ENCODE data around the gene COMMD8. TPM values are rescaled to one million over a fixed set of nuclear protein-coding genes. Genes with fewer than 3 reads are reported as not detected.
A peak's percentile ranks its signal among the peaks of the same experiment; 100 is the strongest.

COMMD8 gene
- total and polyA plus RNA-seq, 10 of the 15 experiments (the other 5 are each of a cell fraction or from before 2014, with no cell fraction given), result 27.6 to 156 (median 48.4) TPM

DNA sequence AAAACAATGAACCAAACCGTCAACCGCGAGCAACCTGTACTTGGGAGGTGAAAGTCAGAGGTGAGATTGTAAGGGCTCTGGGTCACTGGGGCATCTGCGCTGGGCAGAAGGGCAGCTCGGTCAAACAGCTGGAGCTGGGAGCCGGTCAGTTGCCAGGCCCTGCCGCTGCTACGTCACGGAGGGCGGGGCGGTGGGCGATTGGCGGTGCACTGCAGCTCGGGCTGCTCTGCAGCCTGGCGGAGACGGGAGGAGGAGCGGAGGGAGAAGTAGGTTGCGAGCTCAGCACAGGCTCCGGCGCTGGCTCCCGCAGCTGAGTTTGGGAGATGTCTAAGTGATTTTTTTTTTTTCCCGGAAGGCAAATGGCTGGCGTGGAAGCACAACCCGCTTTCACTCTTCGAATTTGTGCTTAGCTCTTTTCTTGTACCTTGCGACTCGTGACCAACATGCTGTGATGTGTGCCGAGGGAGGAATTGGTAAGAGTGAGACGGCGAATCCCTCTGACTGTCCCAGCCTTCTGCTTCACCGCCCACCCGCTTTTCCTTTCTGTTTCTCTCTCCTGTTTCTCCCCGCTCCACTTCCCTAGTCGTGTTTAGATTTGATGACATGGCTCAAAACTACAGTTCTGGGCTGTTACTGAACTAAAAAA lies 21.7 kb upstream of the COMMD8 start, which contains the start of gene ATP10D:
ATP10D (plus strand) TSS at position 229 of the 646 bp plus-strand sequence. CDS start 27,266 bp downstream, outside the sequence.
- Histone ChIP-seq H3K9me3 (replicated peaks; ENCODE audit: control insufficient read depth, insufficient read depth, low read length) (peaks cover 2% of the 10 kb centered on the region; the same call in 1 of the 3 replicates), H3K27me3 (replicated peaks in 1 of 2; ENCODE audit: control insufficient read depth in 2 of 2, insufficient read depth in 2 of 2, low read length in 1 of 2) (no peaks in the 10 kb centered on the region), H3K9ac (ENCODE audit: control insufficient read depth, insufficient read depth, low read length) (peak within 1 kb of the TSS; percentile 82), H3K4me2 (ENCODE audit: control insufficient read depth, insufficient read depth) (peak within 1 kb of the TSS; percentile 98), H3K27ac (ENCODE audit: control insufficient read depth, insufficient read depth) (peak within 1 kb of the TSS; percentile 70), H3K36me3 (ENCODE audit: control insufficient read depth in 2 of 2, insufficient read depth in 2 of 2, low read length in 1 of 2) (no peaks in the 10 kb centered on the region), H3K4me1 (ENCODE audit: control insufficient read depth, insufficient read depth, low read length) (peaks cover 17% of the 10 kb centered on the region), H2AFZ (ENCODE audit: control insufficient read depth, low read depth, low read length) (peak within 1 kb of the TSS; percentile 92), H3K79me2 (ENCODE audit: control insufficient read depth, insufficient read depth, low read length) (peaks cover 28% of the 10 kb centered on the region), H4K20me1 (ENCODE audit: control insufficient read depth, insufficient read depth) (no peaks in the 10 kb centered on the region), H3K4me3 (peak within 1 kb of the TSS; percentile 81)
- ChIA-PET POLR2A (interaction anchor here (0.6 to 5.3 kb wide), 14 partner anchors 8 to 927 kb away, joined by 3 to 36 read pairs (median 8); partner anchors contain the start of gene COMMD8), RAD21 (ENCODE audit: unreplicated experiment) (interaction anchor here (0.7 to 5.4 kb wide), 24 partner anchors 9 to 425 kb away, joined by 3 to 84 read pairs (median 5); partner anchors contain the start of gene COMMD8), CTCF (interaction anchor here (0.7 to 5.2 kb wide), 19 partner anchors 8 to 553 kb away, joined by 3 to 79 read pairs (median 5); partner anchors contain the start of gene COMMD8), SMC1A (ENCODE audit: uncharacterized antibody, unreplicated experiment) (interaction anchor here (1.0 to 6.7 kb wide), 16 partner anchors 9 to 365 kb away, joined by 3 to 126 read pairs (median 10); partner anchors contain the start of gene COMMD8)
- ATAC-seq (peak; percentile 91), FAIRE-seq (peak; percentile 92), DNase-seq (ENCODE audit: low read depth, low spot score) (peak; percentile 71)
- intact Hi-C loops (cut with micrococcal nuclease; ENCODE audit: unreplicated experiment), result loop anchor here (1.0 to 5.0 kb wide), 2 partner anchors 22 to 782 kb away; partner anchors contain the start of genes COMMD8 and TEC
- in situ Hi-C loops (cut with MboI), result no loop called here
- BruUV-seq (replicated peaks), result TSS peak; percentile 83
- WGBS (ENCODE audit: insufficient coverage, insufficient replicate concordance, low lambda C conversion rate, missing lambda C conversion rate), result under 1% methylated on average over 34 of the region's 34 CpGs
- TF ChIP-seq MXI1 (IDR thresholded peaks at IDR 0.05; ENCODE audit: low read depth, low read length) (peak; percentile 52; the same call in 1 of the 2 replicates), MEF2B (IDR thresholded peaks at IDR 0.05; ENCODE audit: partially characterized antibody, poor library complexity, severe bottlenecking) (peak; percentile 10), RCOR1 (conservative IDR thresholded peaks at IDR 0.05; ENCODE audit: low read depth, low read length) (no peak; the same call in 1 of the 2 replicates), SMARCA5 (IDR thresholded peaks at IDR 0.05) (peak; percentile 46; the same call in 1 of the 2 replicates), NBN (IDR thresholded peaks at IDR 0.05) (peak; percentile 97), SUZ12 (IDR thresholded peaks at IDR 0.05; ENCODE audit: unreplicated experiment) (no peak), SIN3A (IDR thresholded peaks at IDR 0.05; ENCODE audit: low read depth, low read length) (peak; percentile 71; the same call in 1 of the 2 replicates), EED (IDR thresholded peaks at IDR 0.05; ENCODE audit: low read depth) (peak; percentile 81), RUNX3 (IDR thresholded peaks at IDR 0.05; ENCODE audit: low read length) (peak; percentile 17; the same call in 1 of the 2 replicates), SMAD1 (IDR thresholded peaks at IDR 0.05; ENCODE audit: low read depth, partially characterized antibody) (peak; percentile 30), SP1 (IDR thresholded peaks at IDR 0.05; ENCODE audit: low read depth, low read length) (peak; percentile 50), PAX8 (IDR thresholded peaks at IDR 0.05) (no peak), IKZF2 (IDR thresholded peaks at IDR 0.05) (peak; percentile 53 to 74; a peak in 3 of 4 replicates), ZNF384 (IDR thresholded peaks at IDR 0.05; ENCODE audit: borderline replicate concordance, low read depth, low read length) (peak; percentile 26; the same call in 1 of the 2 replicates), POLR2A (IDR thresholded peaks at IDR 0.05; ENCODE audit: low read depth, low read length) (peak; percentile 91), RBBP5 (conservative IDR thresholded peaks at IDR 0.05) (peak; percentile 89), CBX5 (IDR thresholded peaks at IDR 0.05; ENCODE audit: low read depth) (peak; percentile 82; the same call in 1 of the 2 replicates), PML (IDR thresholded peaks at IDR 0.05; ENCODE audit: low read length) (peak; percentile 88), YY1 (IDR thresholded peaks at IDR 0.05; ENCODE audit: low read depth, low read length) (peak; percentile 30; the same call in 1 of the 2 replicates)
- TF ChIP-seq, protein P1, sequence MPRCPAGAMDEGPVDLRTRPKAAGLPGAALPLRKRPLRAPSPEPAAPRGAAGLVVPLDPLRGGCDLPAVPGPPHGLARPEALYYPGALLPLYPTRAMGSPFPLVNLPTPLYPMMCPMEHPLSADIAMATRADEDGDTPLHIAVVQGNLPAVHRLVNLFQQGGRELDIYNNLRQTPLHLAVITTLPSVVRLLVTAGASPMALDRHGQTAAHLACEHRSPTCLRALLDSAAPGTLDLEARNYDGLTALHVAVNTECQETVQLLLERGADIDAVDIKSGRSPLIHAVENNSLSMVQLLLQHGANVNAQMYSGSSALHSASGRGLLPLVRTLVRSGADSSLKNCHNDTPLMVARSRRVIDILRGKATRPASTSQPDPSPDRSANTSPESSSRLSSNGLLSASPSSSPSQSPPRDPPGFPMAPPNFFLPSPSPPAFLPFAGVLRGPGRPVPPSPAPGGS (IDR thresholded peaks at IDR 0.05; ENCODE audit: borderline replicate concordance, insufficient read depth, low read depth, low read length, poor library complexity, severe bottlenecking), result peak; percentile 51
- TF ChIP-seq, protein P2, sequence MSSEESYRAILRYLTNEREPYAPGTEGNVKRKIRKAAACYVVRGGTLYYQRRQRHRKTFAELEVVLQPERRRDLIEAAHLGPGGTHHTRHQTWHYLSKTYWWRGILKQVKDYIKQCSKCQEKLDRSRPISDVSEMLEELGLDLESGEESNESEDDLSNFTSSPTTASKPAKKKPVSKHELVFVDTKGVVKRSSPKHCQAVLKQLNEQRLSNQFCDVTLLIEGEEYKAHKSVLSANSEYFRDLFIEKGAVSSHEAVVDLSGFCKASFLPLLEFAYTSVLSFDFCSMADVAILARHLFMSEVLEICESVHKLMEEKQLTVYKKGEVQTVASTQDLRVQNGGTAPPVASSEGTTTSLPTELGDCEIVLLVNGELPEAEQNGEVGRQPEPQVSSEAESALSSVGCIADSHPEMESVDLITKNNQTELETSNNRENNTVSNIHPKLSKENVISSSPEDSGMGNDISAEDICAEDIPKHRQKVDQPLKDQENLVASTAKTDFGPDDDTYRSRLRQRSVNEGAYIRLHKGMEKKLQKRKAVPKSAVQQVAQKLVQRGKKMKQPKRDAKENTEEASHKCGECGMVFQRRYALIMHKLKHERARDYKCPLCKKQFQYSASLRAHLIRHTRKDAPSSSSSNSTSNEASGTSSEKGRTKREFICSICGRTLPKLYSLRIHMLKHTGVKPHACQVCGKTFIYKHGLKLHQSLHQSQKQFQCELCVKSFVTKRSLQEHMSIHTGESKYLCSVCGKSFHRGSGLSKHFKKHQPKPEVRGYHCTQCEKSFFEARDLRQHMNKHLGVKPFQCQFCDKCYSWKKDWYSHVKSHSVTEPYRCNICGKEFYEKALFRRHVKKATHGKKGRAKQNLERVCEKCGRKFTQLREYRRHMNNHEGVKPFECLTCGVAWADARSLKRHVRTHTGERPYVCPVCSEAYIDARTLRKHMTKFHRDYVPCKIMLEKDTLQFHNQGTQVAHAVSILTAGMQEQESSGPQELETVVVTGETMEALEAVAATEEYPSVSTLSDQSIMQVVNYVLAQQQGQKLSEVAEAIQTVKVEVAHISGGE (CRISPR knock-in tag; IDR thresholded peaks at IDR 0.05), result no peak
